ENCODE data around the gene IRF7. TPM values are rescaled to one million over a fixed set of nuclear protein-coding genes. Genes with fewer than 3 reads are reported as not detected.
A peak's percentile ranks its signal among the peaks of the same experiment; 100 is the strongest.

IRF7 gene
- total RNA-seq, 1 experiment from 2014 or later = 8.8 TPM

- TF ChIP-seq CTCF (conservative IDR thresholded peaks at IDR 0.05; ENCODE audit: low read depth, low read length) = no peak
- TF ChIP-seq EZH2 (IDR thresholded peaks at IDR 0.05; ENCODE audit: borderline replicate concordance, low read depth, low read length, poor library complexity, severe bottlenecking) = no peak
- H3K27me3 ChIP-seq (replicated peaks; ENCODE audit: insufficient read depth, low read depth, low read length, poor library complexity) = no peaks in the 10 kb centered on the region
- no TSS peak for BruUV-seq (replicated peaks)
- peaks cover 8% of the 10 kb centered on the region for H3K4me1 ChIP-seq (ENCODE audit: insufficient read depth, low read length, poor library complexity, severe bottlenecking)
- DNase-seq (ENCODE audit: low spot score) = no peak
- H3K36me3 ChIP-seq (ENCODE audit: insufficient read depth, low read length, poor library complexity, severe bottlenecking) = no peaks in the 10 kb centered on the region
- CTCF ChIA-PET = no interaction called here
- no peak overlapping the region for H3K4me3 ChIP-seq (ENCODE audit: low read depth, low read length, poor library complexity, severe bottlenecking)
- H3K9me3 ChIP-seq (ENCODE audit: low read depth, low read length, poor library complexity, severe bottlenecking) = no peaks in the 10 kb centered on the region
- intact Hi-C loops (cut with micrococcal nuclease; ENCODE audit: unreplicated experiment) = no loop called here
- POLR2A ChIA-PET (ENCODE audit: low non-redundant PET) = interaction anchor here (0.6 to 0.7 kb wide), 2 partner anchors 21 to 71 kb away, joined by 4 to 5 read pairs; no protein-coding TSS in a partner anchor
- H3K27ac ChIP-seq (ENCODE audit: low read depth, low read length, poor library complexity, severe bottlenecking) = no peak overlapping the region
These were observed 44.0 kb downstream of the IRF7 start for GRCh38 chr11:571802-572185.

DNA sequence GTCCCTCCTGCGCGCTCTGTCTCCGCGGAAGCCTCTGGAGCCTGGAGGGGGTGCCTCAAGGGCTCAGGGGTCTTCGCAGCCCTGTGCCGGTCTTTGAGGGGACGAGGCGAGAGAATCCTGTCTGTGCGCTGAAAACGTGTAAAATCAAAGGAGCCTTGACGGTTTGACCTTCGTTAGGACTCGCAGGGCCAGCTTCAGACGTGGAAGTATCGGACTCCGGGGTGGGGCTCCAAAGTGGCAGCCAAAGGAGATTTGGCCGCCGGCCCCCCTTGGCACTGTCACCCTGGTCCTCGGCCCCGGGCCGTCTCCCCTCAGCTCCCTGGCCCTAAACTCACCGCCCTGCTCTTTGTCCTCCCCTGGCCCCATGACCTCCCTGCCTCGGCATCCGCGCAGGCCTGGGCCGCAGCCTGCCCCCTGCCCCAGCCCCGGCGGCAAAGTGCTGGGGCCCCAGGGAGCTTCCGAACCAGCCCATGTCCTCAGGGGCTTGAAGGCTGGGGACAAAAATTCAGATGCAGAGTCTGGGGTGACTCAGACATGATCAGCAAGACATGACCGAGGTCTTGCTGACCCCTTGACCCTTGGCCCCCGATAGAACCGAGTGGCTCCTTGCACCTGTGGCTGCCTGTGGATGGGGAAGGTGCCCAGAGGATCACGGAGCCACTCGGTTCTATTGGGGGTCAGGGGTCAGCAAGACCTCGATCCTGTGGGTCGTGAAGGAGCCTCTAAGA, 46.4 kb downstream of the IRF7 start:
- peak overlapping the region; percentile 88 for H3K27ac ChIP-seq (ENCODE audit: low read depth, low read length, poor library complexity, severe bottlenecking)

More for the DNA sequence above, 46.4 kb downstream of the IRF7 start:
- peak overlapping the region; percentile 64 for H3K4me3 ChIP-seq (ENCODE audit: low read depth, low read length, poor library complexity, severe bottlenecking)
- no peaks in the 10 kb centered on the region for H3K4me1 ChIP-seq (ENCODE audit: insufficient read depth, low read length, poor library complexity, severe bottlenecking)
- H3K9me3 ChIP-seq (ENCODE audit: low read depth, low read length, poor library complexity, severe bottlenecking) = no peaks in the 10 kb centered on the region
- no peak for DNase-seq (ENCODE audit: low spot score)
- no peaks in the 10 kb centered on the region for H3K36me3 ChIP-seq (ENCODE audit: insufficient read depth, low read length, poor library complexity, severe bottlenecking)
- POLR2A ChIA-PET (ENCODE audit: low non-redundant PET) = no interaction called here
- intact Hi-C loops (cut with micrococcal nuclease; ENCODE audit: unreplicated experiment) = no loop called here
- CTCF ChIA-PET = interaction anchor here (0.6 kb wide), 1 partner anchor 219 kb away, joined by 3 read pairs; no protein-coding TSS in a partner anchor
- no peaks in the 10 kb centered on the region for H3K27me3 ChIP-seq (replicated peaks; ENCODE audit: insufficient read depth, low read depth, low read length, poor library complexity)
- TF ChIP-seq CTCF (conservative IDR thresholded peaks at IDR 0.05; ENCODE audit: low read depth, low read length) (no peak), EZH2 (IDR thresholded peaks at IDR 0.05; ENCODE audit: borderline replicate concordance, low read depth, low read length, poor library complexity, severe bottlenecking) (no peak)
- BruUV-seq (replicated peaks) = no TSS peak

Measured in A673 (cell line).